Tibial artery (tissue), 4 donors: Measurements from ENCODE around the gene TMEM273.

Source experiments
- DNase-seq, 2 donors: peaks; one replicate each; pipeline ENCODE4 v3.0.0-alpha.2; 2019
- H3K27ac ChIP-seq, 2 donors: fragments of 200-600 bp; sonication (generic) in 1 of 2; 1 replicate in 1 of 2; 2 replicates in 1 of 2; pipeline ENCODE4 v1.5.1; 2018 to 2019; ENCODE audit warnings: mild to moderate bottlenecking in 1 of 2
- H3K27me3 ChIP-seq, 2 donors: fragments of 200-600 bp; sonication (generic) in 1 of 2; one replicate each; pipeline versions ENCODE4 v1.5.1 to v1.6.0; 2016 to 2019
- H3K36me3 ChIP-seq, 3 donors: fragments of 200-600 bp; sonication (generic) in 2 of 3; one replicate each; pipeline ENCODE4 v1.5.1; 2016 to 2019; ENCODE audit warnings: mild to moderate bottlenecking in 2 of 3
- H3K4me1 ChIP-seq, 4 donors: fragments of 200-600 bp; sonication (generic) in 2 of 4; 1 replicate in 3 of 4; 2 replicates in 1 of 4; pipeline ENCODE4 v1.5.1; 2016 to 2019
- H3K4me3 ChIP-seq, 2 donors: fragments of 200-600 bp; sonication (generic) in 1 of 2; 1 replicate in 1 of 2; 2 replicates in 1 of 2; pipeline ENCODE4 v1.5.1; 2018 to 2019; ENCODE audit warnings: mild to moderate bottlenecking in 2 of 2
- H3K9me3 ChIP-seq, 3 donors: fragments of 200-600 bp; sonication (generic) in 1 of 3; one replicate each; pipeline ENCODE4 v1.5.1; 2016 to 2019
- CTCF ChIP-seq, 2 experiments: fragments of 200-600 bp in 1 of 2; fragments of 450-650 bp in 1 of 2; IDR thresholded peaks; one replicate each; pipeline ENCODE4 v1.5.1; 2017 to 2019; ENCODE audit warnings: antibody characterized with exemption in 2 of 2, mild to moderate bottlenecking in 1 of 2, moderate library complexity in 1 of 2
- intact Hi-C: fragments of 100-400 bp; cut with DNase I; formaldehyde crosslinking; loops from one replicate; pipeline ENCODE4 v1.15.0; 2023; ENCODE audit warnings: low total_unique reads

TMEM273 gene

DNA sequence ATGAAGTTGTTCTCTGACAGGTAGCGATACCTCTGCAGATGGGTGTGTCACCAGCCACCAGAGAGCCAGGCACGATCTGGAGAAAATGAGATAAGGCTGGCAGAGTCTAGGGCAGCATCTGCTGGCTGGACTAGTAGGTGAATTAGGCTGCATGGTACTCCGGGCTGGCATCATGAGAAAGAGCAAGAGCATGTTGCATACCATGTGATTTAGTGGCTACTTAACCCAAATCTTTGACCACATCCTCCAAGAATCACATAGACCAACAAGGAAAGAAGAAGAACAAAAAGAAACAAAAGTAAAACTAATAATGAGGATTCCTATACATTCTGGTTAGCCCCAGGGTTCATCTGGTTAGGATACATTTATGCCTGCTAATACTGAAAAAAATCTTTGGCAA lies 31.0 kb downstream of the TMEM273 start:
- intact Hi-C loops, result no loop called here
- no peak for TF ChIP-seq CTCF (IDR thresholded peaks at IDR 0.05)
- H3K27me3 ChIP-seq, result peaks cover 0 to 5% of the 10 kb centered on the region in 2 donors
- no peak overlapping the region for H3K27ac ChIP-seq
- peaks cover 0 to 5% (median 0%) of the 10 kb centered on the region in 4 donors for H3K4me1 ChIP-seq
- H3K9me3 ChIP-seq, result no peaks in the 10 kb centered on the region
- no peak overlapping the region for H3K4me3 ChIP-seq
- no peak for DNase-seq
- H3K36me3 ChIP-seq, result no peaks in the 10 kb centered on the region

DNA sequence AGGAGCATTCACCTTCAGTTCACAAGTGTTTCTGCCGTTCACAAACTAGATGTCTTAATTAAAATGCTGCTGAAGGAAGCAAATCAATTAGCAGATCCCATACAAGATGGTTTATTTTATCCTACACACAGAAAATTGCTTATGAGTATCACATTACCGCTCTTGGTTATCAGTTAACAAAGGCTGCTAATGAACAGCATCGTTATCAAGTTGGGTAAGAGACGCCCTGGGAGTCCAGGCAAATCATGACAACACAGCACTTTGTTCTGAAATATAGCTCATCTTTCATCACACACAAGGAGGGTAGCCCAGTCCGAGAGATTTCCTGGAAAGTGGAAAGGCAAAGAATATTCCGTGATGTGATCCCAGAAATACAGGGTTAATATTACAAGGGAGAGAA lies 33.5 kb downstream of the TMEM273 start:
- H3K4me1 ChIP-seq, result no peaks in the 10 kb centered on the region
- peak in 1 of 2 donors; percentile 3 for DNase-seq
- H3K4me3 ChIP-seq, result no peak overlapping the region
- H3K27me3 ChIP-seq, result peaks cover 0 to 5% of the 10 kb centered on the region in 2 donors
- intact Hi-C loops, result no loop called here
- H3K9me3 ChIP-seq, result no peaks in the 10 kb centered on the region
- TF ChIP-seq CTCF (IDR thresholded peaks at IDR 0.05), result no peak
- H3K36me3 ChIP-seq, result no peaks in the 10 kb centered on the region
- H3K27ac ChIP-seq, result no peak overlapping the region

DNA sequence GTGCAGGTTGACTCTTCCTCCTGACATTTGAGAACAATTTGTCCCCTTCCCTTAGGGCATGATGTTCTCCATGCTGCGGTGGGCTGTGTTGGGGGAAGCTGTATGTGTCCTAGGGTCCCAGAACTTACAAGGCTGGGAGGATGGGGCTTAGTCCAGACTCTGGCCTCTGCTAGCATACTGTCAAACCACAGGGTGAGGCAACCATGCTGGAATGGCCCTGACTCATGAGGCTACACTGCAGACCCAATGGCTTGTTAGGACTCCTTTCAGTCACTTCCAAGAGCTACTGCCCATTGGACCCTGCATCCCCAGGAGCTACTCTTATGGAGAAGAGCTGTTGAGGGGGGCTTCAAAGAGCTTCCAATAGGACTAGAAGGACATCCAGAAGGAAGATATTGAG lies 34.2 kb downstream of the TMEM273 start:
- peaks cover 0 to 5% of the 10 kb centered on the region in 2 donors for H3K27me3 ChIP-seq
- H3K9me3 ChIP-seq, result no peaks in the 10 kb centered on the region
- H3K27ac ChIP-seq, result no peak overlapping the region
- H3K36me3 ChIP-seq, result no peaks in the 10 kb centered on the region
- peak in 1 of 2 donors; percentile 32 for DNase-seq
- H3K4me3 ChIP-seq, result no peak overlapping the region
- TF ChIP-seq CTCF (IDR thresholded peaks at IDR 0.05), result no peak
- no peaks in the 10 kb centered on the region for H3K4me1 ChIP-seq
- intact Hi-C loops, result no loop called here

- no peak overlapping the region for H3K27ac ChIP-seq
- TF ChIP-seq CTCF (IDR thresholded peaks at IDR 0.05), result no peak
- H3K9me3 ChIP-seq, result no peaks in the 10 kb centered on the region
- intact Hi-C loops, result no loop called here
- peaks cover 0 to 5% of the 10 kb centered on the region in 2 donors for H3K27me3 ChIP-seq
- no peak overlapping the region for H3K4me3 ChIP-seq
- H3K4me1 ChIP-seq, result no peaks in the 10 kb centered on the region
- H3K36me3 ChIP-seq, result no peaks in the 10 kb centered on the region
- no peak for DNase-seq
Observed at GRCh38 chr10:49153115-49153514, 35.1 kb downstream of the TMEM273 start.

DNA sequence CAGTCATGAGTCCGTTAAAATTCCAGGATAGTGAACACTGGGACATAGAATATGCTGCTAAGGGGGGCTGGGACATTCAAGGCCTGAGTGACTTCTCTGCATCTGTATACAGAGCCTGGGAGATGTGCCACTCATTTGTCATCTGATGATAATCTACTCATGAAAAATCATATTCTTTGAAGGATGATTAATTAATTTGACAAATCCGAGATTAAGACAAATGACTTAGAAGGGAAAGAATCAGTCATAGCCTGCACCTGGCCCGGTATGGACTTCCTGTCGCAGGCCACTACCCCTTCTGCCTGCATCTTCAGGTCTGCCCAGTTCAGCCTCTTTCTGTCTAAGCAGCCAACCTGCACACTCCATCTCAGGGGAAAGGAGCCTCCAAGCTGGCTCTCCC lies 35.5 kb downstream of the TMEM273 start:
- Histone ChIP-seq H3K27me3 (peaks cover 0 to 5% of the 10 kb centered on the region in 2 donors), H3K27ac (no peak overlapping the region), H3K4me3 (no peak overlapping the region), H3K36me3 (no peaks in the 10 kb centered on the region), H3K4me1 (no peaks in the 10 kb centered on the region), H3K9me3 (peaks cover 0 to 4% (median 0%) of the 10 kb centered on the region in 3 donors)
- no peak for TF ChIP-seq CTCF (IDR thresholded peaks at IDR 0.05)
- DNase-seq, result no peak
- intact Hi-C loops, result no loop called here

DNA sequence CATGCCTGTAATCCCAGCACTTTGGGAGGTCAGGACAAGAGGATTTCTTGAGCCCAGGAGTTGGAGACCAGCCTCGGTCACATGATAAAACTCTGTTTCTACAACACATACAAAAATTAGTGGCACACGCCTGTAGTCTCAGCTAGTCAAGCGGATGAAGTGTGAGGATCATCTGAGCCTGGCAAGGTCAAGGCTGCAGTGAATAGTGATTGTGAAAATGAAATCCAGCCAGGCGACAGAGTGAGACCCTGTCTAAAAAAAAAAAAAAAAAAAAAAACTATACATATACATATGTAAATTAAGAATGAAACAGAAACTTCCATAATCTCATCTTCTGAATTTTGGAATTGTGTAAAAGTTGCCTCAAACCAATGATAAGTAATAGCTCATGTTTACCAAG lies 36.2 kb downstream of the TMEM273 start:
- no peak for DNase-seq
- no peaks in the 10 kb centered on the region for H3K36me3 ChIP-seq
- H3K27ac ChIP-seq, result no peak overlapping the region
- H3K27me3 ChIP-seq, result peaks cover 0 to 5% of the 10 kb centered on the region in 2 donors
- H3K4me1 ChIP-seq, result no peaks in the 10 kb centered on the region
- intact Hi-C loops, result no loop called here
- no peak overlapping the region for H3K4me3 ChIP-seq
- TF ChIP-seq CTCF (IDR thresholded peaks at IDR 0.05), result no peak
- H3K9me3 ChIP-seq, result peaks cover 0 to 10% (median 0%) of the 10 kb centered on the region in 3 donors
